WTC11 (cell line): Measurements from ENCODE around the gene MKS1.

Experiments
- CTCF ChIP-seq: fragments of 200-600 bp; IDR thresholded peaks from 2 replicates; pipeline ENCODE4 v1.8.0; 2022; ENCODE audit warnings: antibody characterized with exemption
- E2F1 ChIP-seq: sonication (generic); formaldehyde crosslinking; IDR thresholded peaks from 2 replicates; pipeline ENCODE4 v1.8.0; 2022; ENCODE audit warnings: mild to moderate bottlenecking, missing genetic modification reagents
- HMGXB4 ChIP-seq: sonication (generic); formaldehyde crosslinking; IDR thresholded peaks from 2 replicates; pipeline ENCODE4 v1.8.1; 2023; ENCODE audit warnings: mild to moderate bottlenecking, moderate library complexity, missing genetic modification reagents
- NR1H2 ChIP-seq: sonication (generic); formaldehyde crosslinking; IDR thresholded peaks from 2 replicates; pipeline ENCODE4 v1.9.0; 2021; ENCODE audit warnings: mild to moderate bottlenecking, moderate library complexity, missing genetic modification reagents
- RELA ChIP-seq: sonication (generic); formaldehyde crosslinking; IDR thresholded peaks from 2 replicates; pipeline ENCODE4 v1.8.1; 2022; ENCODE audit warnings: missing genetic modification reagents, mild to moderate bottlenecking, borderline replicate concordance
- TEAD4 ChIP-seq: sonication (generic); formaldehyde crosslinking; IDR thresholded peaks from 2 replicates; pipeline ENCODE4 v1.8.0; 2022; ENCODE audit warnings: mild to moderate bottlenecking, missing genetic modification reagents
- USF2 ChIP-seq: sonication (generic); formaldehyde crosslinking; IDR thresholded peaks from 2 replicates; pipeline ENCODE4 v1.8.1; 2023; ENCODE audit warnings: mild to moderate bottlenecking, missing genetic modification reagents, moderate library complexity
- ZBTB43 ChIP-seq: sonication (generic); formaldehyde crosslinking; IDR thresholded peaks from 2 replicates; pipeline ENCODE4 v1.8.1; 2023; ENCODE audit warnings: mild to moderate bottlenecking, missing genetic modification reagents
- ZNF121 ChIP-seq: sonication (generic); formaldehyde crosslinking; IDR thresholded peaks from 2 replicates; pipeline ENCODE4 v1.8.0; 2023; ENCODE audit warnings: missing genetic modification reagents
- ZNF263 ChIP-seq: sonication (generic); formaldehyde crosslinking; IDR thresholded peaks from 2 replicates; pipeline ENCODE4 v1.8.1; 2022; ENCODE audit warnings: low read depth, mild to moderate bottlenecking, moderate library complexity, missing genetic modification reagents

- TF ChIP-seq TEAD4 (CRISPR knock-in tag) (no peak), CTCF (peak; percentile 61; the same call in 1 of the 2 replicates), E2F1 (no peak), ZNF121 (CRISPR knock-in tag) (peak; percentile 88), USF2 (peak; percentile 74), HMGXB4 (no peak), RELA (CRISPR knock-in tag) (no peak), ZBTB43 (CRISPR knock-in tag) (no peak), ZNF263 (CRISPR knock-in tag) (no peak), NR1H2 (CRISPR knock-in tag) (no peak)
Observed at GRCh38 chr17:58200024-58200633, 18.9 kb downstream of the MKS1 start.
